ENCODE data around the gene UBQLN1.

- no peak for TF ChIP-seq POLR2A (IDR thresholded peaks at IDR 0.05)
- TF ChIP-seq, protein P1, sequence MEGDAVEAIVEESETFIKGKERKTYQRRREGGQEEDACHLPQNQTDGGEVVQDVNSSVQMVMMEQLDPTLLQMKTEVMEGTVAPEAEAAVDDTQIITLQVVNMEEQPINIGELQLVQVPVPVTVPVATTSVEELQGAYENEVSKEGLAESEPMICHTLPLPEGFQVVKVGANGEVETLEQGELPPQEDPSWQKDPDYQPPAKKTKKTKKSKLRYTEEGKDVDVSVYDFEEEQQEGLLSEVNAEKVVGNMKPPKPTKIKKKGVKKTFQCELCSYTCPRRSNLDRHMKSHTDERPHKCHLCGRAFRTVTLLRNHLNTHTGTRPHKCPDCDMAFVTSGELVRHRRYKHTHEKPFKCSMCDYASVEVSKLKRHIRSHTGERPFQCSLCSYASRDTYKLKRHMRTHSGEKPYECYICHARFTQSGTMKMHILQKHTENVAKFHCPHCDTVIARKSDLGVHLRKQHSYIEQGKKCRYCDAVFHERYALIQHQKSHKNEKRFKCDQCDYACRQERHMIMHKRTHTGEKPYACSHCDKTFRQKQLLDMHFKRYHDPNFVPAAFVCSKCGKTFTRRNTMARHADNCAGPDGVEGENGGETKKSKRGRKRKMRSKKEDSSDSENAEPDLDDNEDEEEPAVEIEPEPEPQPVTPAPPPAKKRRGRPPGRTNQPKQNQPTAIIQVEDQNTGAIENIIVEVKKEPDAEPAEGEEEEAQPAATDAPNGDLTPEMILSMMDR (IDR thresholded peaks at IDR 0.05) = no peak
These were observed 861 bp downstream of the UBQLN1 start for GRCh38 chr9:83706676-83707517.

Data from testis (tissue), 2 donors.